ENCODE measurements around the gene ANO1.
"Not testable (repeated sequence)": the region's sequence is repeated elsewhere in the genome, so short reads cannot be mapped to it uniquely, and the experiment has no call there.

ANO1 gene

DNA sequence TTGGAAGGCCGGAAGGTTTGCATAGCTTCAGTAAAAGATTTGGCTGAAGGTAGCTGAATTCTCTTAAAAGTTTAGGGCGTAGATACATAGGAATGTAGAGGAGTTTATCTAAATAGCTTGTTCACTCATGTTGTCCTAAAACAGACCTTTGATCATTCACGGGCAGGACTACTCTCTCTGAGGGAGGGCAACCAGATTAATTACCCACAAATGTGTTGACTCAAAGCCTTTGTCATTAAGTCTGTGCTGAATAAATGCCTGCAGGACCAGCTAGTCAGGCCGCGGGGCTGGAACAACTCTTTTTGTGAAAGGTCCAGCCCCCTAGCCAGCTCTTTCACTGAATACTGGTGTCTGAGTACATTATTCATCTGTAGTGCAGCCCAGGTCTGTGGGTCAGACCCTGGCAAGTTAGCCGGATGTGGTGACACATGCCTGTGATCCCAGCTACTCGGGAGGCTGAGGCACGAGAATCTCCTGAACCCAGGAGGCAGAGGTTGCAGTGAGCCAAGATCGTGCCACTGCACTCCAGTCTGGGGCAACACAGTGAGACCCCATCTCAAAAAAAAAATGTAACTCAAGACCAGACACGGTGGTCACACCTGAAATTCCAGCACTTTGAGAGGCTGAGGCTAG, 122.2 kb downstream of the ANO1 start:
- DNase-seq = no peak

DNA sequence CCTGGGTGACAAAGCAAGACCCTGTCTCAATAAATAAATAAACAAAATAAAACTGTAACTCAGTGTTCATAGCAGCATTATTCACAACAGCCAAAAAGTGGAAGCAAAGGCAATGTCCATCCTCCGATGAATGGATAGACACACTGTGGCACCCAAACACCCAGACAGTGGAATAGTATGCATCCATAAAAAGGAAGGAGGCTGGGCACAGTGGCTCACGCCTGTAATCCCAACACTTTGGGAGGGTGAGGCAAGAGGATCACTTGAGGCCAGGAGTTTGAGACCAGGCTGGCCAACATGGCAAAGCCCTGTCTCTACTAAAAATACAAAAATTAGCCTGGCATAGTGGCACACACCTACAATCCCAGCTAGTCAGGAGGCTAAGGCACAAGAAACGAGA, 122.9 kb downstream of the ANO1 start:
- DNase-seq = not testable (repeated sequence)

DNA sequence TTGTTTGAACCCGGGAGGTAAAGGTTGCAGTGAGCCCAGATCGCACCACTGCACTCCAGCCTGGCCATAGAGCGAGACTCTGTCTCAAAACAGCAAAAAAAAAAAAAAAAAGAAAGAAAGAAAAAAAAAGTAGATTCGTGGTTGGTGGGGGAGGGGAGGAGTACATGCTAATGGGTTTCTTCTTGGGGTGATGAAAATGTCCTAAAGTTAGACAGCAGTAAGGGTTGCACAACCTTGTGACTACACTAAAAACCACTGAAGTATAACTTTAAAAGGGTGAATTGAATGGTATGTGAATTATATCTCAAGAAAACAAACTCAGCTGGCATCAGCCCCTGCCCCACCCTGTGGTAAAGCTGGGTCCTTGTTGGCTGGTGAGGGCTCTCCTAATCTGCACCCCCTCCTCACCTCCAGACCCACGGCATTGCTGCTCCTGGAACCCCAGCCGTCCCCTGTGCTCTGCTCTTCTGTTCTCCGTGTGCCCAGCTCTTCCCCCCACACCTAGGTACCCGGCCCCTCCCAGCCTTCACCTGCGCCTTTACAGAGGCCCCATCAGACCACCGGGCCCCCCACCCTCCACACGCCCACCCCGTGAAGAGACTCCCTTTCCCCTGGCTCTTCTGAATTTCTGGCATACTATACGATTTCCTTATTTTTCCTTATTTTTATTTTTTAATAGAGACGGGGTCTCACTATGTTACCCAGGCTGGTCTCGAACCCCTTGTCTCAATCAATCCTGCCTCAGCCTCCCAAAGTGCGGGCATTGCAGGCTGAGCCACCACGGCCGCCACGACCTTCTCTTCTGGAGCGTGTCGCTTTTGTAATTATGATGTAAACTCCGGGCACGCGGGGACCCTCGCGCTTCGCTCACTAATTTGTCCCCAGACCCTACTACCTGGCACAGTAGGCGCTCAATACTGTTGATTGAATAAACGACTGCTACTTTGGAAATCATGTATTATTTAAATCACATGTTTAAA, 124.1 kb downstream of the ANO1 start:
- DNase-seq = no peak

GRCh38 chr11:70202920-70203750, 125.0 kb downstream of the ANO1 start, which contains the start of gene FADD:
Gene FADD (plus strand): TSS chr11:70203296. CDS start chr11:70203460, 164 bp downstream.
- peak; percentile 93 for DNase-seq

DNA sequence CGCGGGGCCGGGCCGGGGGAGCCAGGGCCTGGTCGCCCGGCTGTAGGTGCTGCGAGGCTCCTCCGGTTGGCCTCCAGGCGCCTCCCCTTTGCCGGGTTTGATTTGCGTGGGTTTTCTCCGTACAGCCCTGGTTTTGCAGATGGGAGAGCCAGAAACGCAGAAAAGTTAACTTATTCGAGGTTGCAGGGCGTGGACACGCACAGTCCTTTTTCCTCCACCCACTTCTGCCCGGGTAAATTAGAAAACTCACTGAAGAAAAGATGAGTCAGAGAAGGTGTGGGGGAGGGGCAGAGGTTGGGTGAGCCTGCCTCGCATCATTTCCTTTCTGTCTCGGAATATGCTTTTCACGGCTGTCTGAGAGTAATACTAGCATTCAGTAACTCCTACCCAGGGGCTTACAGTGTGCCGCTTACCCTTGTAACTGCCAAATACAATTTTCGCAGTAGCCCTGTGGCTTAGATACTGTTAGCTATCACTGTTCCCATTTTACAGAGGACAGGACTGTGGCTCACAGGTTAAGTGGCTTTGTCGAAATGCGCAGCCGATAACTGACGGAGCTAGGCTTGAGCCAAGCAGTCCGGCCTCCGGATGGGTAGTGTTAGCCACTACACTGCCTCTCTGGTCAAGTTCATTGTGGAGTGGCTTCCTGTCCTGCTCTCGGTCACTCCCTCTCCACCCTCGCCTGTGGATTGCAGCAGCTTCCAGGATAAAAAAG, 125.8 kb downstream of the ANO1 start:
- DNase-seq = peak; percentile 91

DNA sequence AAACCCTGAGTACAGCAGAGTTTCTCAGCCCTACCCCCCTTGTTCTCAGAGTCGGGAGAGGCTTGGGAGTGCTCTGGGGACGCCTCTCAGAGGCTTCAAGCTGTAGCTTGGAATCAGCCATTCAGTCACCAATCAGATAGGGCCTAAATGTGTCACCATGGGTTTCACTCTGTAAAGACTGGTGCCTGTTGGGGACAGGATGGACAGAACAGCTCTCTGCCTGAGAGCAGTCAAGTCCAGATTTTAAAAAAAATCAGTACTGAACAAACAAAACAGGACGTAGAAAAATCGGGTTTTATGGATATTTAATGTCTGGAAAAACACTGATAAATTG, 126.3 kb downstream of the ANO1 start:
- peak; percentile 37 for DNase-seq

DNA sequence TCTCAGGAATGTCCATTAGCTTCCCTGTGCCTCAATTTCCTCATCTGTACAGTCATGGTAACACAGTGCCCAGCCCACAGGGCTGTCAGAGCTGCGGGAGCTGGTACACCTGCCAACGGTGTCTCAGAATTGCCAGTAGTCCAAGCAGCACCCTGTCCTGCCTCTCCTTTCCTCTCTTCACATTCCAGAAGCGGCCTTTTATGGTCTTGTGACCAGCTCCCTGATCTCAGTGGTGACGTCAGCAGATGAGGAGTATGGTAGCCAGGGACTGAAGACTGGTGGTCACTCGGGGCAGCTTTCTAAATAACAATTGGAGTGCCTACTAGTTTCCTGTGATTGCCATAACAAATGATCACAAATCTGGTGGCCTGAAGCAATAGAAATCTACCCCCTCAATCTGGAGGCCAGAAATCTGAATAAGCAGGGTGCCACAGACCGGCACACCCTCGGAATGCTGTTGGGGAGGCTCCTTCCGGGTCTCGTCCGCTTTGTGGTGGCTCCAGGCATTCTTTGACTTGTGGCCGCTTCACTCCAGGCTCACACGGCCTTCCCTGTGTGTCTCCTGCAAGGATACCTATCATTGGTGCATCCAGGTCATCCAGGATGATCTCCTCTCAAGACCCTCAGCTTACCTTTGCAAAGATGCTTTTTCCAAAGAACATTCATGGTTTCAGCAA, 127.1 kb downstream of the ANO1 start:
- no peak for DNase-seq

DNA sequence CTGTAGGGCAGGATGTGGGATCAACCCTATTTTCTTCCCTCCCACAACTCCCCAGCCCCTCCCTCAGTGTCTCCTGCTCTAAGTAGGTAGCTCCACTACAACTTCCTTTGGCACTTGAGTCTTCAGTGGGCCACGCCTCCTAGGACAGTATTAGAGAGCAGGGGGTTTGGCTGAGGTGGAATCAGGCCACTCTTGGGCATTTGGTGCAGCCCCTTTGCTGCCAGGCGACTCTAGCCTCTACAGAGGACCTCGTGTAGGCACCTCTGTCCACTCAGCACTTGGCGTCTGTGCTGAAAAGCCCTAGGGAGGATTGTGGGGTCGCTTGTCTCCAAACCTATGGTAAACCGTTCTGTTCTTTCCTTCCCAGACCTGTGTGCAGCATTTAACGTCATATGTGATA, 127.6 kb downstream of the ANO1 start:
- peak; percentile 20 for DNase-seq

GRCh38 chr11:70206226-70206981, 128.3 kb downstream of the ANO1 start:
- DNase-seq = no peak

DNA sequence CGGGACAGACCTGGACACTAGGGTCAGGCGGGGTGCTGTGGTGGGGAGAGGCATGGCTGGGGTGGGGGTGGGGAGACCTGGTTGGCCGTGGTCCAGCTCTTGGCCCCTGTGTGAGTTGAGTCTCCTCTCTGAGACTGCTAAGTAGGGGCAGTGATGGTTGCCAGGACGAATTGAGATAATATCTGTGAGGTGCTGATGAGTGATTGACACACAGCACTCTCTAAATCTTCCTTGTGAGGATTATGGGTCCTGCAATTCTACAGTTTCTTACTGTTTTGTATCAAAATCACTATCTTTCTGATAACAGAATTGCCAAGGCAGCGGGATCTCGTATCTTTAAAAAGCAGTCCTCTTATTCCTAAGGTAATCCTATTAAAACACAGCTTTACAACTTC, 128.9 kb downstream of the ANO1 start:
- DNase-seq = no peak

GRCh38 chr11:70207531-70208131, 129.5 kb downstream of the ANO1 start:
- no peak for DNase-seq

GRCh38 chr11:70209391-70209912, 131.3 kb downstream of the ANO1 start:
- no peak for DNase-seq

GRCh38 chr11:70210051-70210501, 132.0 kb downstream of the ANO1 start:
- DNase-seq = no peak

DNA sequence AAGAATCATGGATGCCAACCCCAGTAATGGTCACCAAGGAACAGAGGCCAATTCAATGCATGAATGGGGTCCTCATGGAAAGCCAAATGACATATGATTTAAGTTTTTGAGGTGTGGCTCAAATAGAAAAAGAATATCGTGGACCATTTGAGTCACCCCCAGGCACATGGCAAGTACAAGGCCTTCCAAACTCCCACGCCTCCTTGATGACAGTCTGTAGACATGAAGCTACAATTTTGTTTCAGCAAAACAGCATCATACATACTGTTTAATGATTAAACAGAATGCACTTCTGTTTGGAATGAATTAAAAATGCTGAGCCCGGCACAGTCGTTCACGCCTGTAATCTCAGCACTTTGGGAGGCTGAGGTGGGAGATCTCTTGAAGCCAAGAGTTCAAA, 132.4 kb downstream of the ANO1 start:
- DNase-seq = no peak

DNA sequence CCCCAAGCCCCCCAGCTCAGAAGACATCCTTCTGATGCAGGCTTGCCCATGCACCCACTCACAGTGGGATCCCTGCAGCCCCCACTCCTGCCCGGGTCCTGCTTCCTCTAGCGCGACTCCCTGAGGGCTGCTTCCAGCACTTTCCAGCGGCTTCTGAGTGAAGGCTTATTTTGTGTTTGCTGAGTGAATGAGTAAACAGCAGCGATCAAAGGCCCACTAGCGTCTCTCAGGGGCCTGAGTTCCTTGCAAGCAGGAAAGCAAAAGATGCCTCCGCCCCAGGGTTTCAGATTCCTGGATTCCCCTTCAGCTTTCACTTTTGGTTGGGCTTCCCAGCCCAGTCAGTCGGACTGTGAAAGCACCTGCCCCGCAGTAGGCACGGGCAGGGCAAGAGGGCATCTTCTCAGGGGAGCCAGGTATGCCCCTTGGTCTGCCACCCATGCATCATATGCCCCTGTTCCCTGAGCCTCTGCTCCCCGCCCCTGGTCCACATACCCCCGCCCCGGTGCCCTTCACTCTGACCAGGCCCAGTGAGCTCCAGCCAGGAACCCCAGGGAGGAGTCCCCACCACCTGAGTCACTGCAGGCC, 134.2 kb downstream of the ANO1 start:
- DNase-seq = no peak

- not testable (repeated sequence) for DNase-seq
Observed at GRCh38 chr11:70217388-70217787, 139.3 kb downstream of the ANO1 start.

GRCh38 chr11:70218076-70218475, 140.0 kb downstream of the ANO1 start:
- not testable (repeated sequence) for DNase-seq

- DNase-seq = no peak
Observed at GRCh38 chr11:70220136-70220535, 142.0 kb downstream of the ANO1 start.

- DNase-seq = no peak
Observed at GRCh38 chr11:70220920-70221319, 142.8 kb downstream of the ANO1 start.

DNA sequence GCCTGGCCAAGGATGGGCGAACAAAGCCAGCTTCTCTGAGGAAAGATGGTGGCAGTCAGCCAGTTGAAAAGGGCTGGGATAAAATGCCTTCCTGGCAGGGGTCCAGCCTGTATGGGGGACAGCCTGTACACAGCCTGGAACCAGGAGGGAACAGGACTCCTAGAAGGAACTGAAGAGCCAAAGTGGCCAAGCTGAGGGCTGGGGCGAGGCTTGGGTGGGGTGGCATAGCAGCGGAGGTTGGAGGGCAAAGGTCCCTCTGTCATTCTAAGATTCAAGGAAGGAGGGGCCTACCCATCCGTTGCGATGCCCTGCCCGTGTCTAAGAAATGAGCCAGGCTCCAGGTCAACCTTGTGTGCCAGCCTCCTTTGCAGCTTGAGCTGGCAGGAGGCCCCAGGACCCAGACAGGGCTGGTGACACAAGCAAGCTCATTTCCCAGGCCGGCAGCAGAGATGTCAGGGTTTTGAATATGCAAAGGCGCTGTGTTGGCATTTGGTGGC, 147.6 kb downstream of the ANO1 start:
- no peak for DNase-seq

Data from activated CD4-positive, alpha-beta T cell treated with anti-CD3 and anti-CD28 coated beads, Interleukin-2, amount 50 U/mL, for 16 hours (primary cell).